ENCODE data around the gene MAPT.

The MAPT gene

GRCh38 chr17:46036491-46036890 is 142.1 kb downstream of the MAPT start:
- DNase-seq, result no peak

GRCh38 chr17:46037722-46038255 is 143.4 kb downstream of the MAPT start:
- DNase-seq, result no peak

- no peak for DNase-seq
These were observed 144.1 kb downstream of the MAPT start for GRCh38 chr17:46038414-46038813.

GRCh38 chr17:46038937-46039336 is 144.6 kb downstream of the MAPT start:
- DNase-seq, result no peak

- DNase-seq, result peak; percentile 40
These were observed 145.3 kb downstream of the MAPT start for GRCh38 chr17:46039592-46040186.

- no peak for DNase-seq
These were observed 147.9 kb downstream of the MAPT start for GRCh38 chr17:46042246-46042645.

- no peak for DNase-seq
These were observed 148.6 kb downstream of the MAPT start for GRCh38 chr17:46042925-46043324.

GRCh38 chr17:46043606-46044005 is 149.3 kb downstream of the MAPT start:
- DNase-seq, result peak; percentile 71

GRCh38 chr17:46044286-46044928 is 150.1 kb downstream of the MAPT start:
- DNase-seq, result peak; percentile 38

GRCh38 chr17:46044989-46045388 is 150.6 kb downstream of the MAPT start:
- no peak for DNase-seq

- DNase-seq, result no peak
These were observed 151.3 kb downstream of the MAPT start for GRCh38 chr17:46045639-46046038.

- no peak for DNase-seq
These were observed 152.6 kb downstream of the MAPT start for GRCh38 chr17:46046957-46047356.

- no peak for DNase-seq
These were observed 153.0 kb downstream of the MAPT start for GRCh38 chr17:46047398-46047797.

- DNase-seq, result no peak
These were observed 153.5 kb downstream of the MAPT start for GRCh38 chr17:46047856-46048255.

- DNase-seq, result no peak
These were observed 155.3 kb downstream of the MAPT start for GRCh38 chr17:46049656-46050055.

- no peak for DNase-seq
These were observed 159.7 kb downstream of the MAPT start for GRCh38 chr17:46053911-46054534.

- DNase-seq, result no peak
These were observed 162.5 kb downstream of the MAPT start for GRCh38 chr17:46056800-46057304.

GRCh38 chr17:46057366-46057765 is 163.0 kb downstream of the MAPT start:
- DNase-seq, result no peak

- DNase-seq, result no peak
These were observed 165.1 kb downstream of the MAPT start for GRCh38 chr17:46059486-46059885.

- no peak for DNase-seq
These were observed 166.1 kb downstream of the MAPT start for GRCh38 chr17:46060461-46060860.

- DNase-seq, result no peak
These were observed 167.1 kb downstream of the MAPT start for GRCh38 chr17:46061435-46061834.

- DNase-seq, result no peak
These were observed 168.9 kb downstream of the MAPT start for GRCh38 chr17:46063241-46063640.

GRCh38 chr17:46064460-46064859 is 170.1 kb downstream of the MAPT start:
- DNase-seq, result no peak

GRCh38 chr17:46071796-46072195 is 177.4 kb downstream of the MAPT start:
- peak; percentile 64 for DNase-seq

All from DMS79 (cell line).